ENCODE measurements around the gene CNOT2. TPM values are rescaled to one million over a fixed set of nuclear protein-coding genes. Genes with fewer than 3 reads are reported as not detected.

The CNOT2 gene
- total and polyA plus RNA-seq, 2 experiments from 2014 or later: 67.3 to 158 TPM

DNA sequence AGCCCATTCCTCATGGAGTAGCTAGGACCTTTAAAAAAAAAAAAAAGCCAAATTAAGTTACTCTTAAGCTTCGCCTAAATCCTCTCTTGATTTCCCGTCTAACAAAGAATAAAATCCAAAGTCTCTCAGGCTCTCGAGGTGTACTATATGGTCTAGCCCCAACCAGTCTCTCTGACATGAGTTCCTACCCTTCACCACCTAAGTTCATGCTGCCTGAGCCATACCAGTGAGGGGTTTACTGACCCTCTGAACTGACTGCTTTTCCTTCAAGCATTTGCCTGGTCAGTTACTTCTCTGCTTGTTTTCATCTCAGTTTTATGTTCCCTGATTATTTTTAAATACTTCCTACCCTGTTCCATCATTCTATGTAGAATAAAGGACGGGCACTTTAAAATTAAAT lies 64.6 kb downstream of the CNOT2 start:
- H3K4me3 ChIP-seq: no peak overlapping the region
- TF ChIP-seq EZH2phosphoT487 (IDR thresholded peaks at IDR 0.05; ENCODE audit: low read depth, severe bottlenecking, unreplicated experiment) (no peak), EZH2 (IDR thresholded peaks at IDR 0.05; ENCODE audit: borderline replicate concordance) (no peak)
- TF ChIP-seq, protein P1, sequence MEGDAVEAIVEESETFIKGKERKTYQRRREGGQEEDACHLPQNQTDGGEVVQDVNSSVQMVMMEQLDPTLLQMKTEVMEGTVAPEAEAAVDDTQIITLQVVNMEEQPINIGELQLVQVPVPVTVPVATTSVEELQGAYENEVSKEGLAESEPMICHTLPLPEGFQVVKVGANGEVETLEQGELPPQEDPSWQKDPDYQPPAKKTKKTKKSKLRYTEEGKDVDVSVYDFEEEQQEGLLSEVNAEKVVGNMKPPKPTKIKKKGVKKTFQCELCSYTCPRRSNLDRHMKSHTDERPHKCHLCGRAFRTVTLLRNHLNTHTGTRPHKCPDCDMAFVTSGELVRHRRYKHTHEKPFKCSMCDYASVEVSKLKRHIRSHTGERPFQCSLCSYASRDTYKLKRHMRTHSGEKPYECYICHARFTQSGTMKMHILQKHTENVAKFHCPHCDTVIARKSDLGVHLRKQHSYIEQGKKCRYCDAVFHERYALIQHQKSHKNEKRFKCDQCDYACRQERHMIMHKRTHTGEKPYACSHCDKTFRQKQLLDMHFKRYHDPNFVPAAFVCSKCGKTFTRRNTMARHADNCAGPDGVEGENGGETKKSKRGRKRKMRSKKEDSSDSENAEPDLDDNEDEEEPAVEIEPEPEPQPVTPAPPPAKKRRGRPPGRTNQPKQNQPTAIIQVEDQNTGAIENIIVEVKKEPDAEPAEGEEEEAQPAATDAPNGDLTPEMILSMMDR (IDR thresholded peaks at IDR 0.05; ENCODE audit: poor library complexity): no peak
- peaks cover 10% of the 10 kb centered on the region for H4K20me1 ChIP-seq (ENCODE audit: insufficient read depth, poor library complexity, severe bottlenecking)
- no peaks in the 10 kb centered on the region for H3K36me3 ChIP-seq (replicated peaks; ENCODE audit: insufficient read depth, low read depth)
- H3K9me3 ChIP-seq (ENCODE audit: low read depth): no peaks in the 10 kb centered on the region
- no peak overlapping the region for H2AFZ ChIP-seq
- no peaks in the 10 kb centered on the region for H3K27me3 ChIP-seq
- WGBS (ENCODE audit: low lambda C conversion rate, missing lambda C conversion rate): 81% methylated on average over 4 of the region's 4 CpGs
- no peak overlapping the region for H3K4me2 ChIP-seq
- H3K27ac ChIP-seq: no peak overlapping the region
- no peak for DNase-seq (ENCODE audit: low spot score)
- H3K9me2 ChIP-seq (replicated peaks; ENCODE audit: insufficient read depth): no peaks in the 10 kb centered on the region
- no peaks in the 10 kb centered on the region for H3K4me1 ChIP-seq (ENCODE audit: insufficient read depth)
- H3K79me2 ChIP-seq: peaks cover 73% of the 10 kb centered on the region

DNA sequence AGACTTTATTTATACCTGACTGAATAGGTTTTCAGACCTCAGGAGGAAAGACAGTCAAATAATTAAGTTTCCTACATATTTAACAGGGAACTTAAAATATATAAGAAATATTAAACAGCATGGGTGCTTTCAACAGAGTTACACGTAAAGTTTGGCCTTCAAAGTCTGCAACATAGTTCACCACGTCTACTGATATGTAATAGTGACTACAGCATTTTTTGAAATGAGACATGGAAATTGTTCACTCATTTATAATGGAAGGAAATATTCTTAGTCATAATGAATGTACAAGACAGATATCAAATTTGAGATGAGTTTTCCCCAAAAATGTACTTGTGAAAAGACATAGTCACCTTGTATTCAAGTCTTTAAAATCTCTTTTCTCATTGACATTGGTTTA lies 66.1 kb downstream of the CNOT2 start:
- H3K4me3 ChIP-seq: no peak overlapping the region
- peaks cover 7% of the 10 kb centered on the region for H4K20me1 ChIP-seq (ENCODE audit: insufficient read depth, poor library complexity, severe bottlenecking)
- no peak for DNase-seq (ENCODE audit: low spot score)
- H3K9me3 ChIP-seq (ENCODE audit: low read depth): no peaks in the 10 kb centered on the region
- H3K79me2 ChIP-seq: peaks cover 79% of the 10 kb centered on the region
- no peak overlapping the region for H3K27ac ChIP-seq
- H3K4me2 ChIP-seq: no peak overlapping the region
- TF ChIP-seq, protein P1 (IDR thresholded peaks at IDR 0.05; ENCODE audit: poor library complexity): no peak
- TF ChIP-seq EZH2 (IDR thresholded peaks at IDR 0.05; ENCODE audit: borderline replicate concordance): no peak
- no peak for TF ChIP-seq EZH2phosphoT487 (IDR thresholded peaks at IDR 0.05; ENCODE audit: low read depth, severe bottlenecking, unreplicated experiment)
- H2AFZ ChIP-seq: no peak overlapping the region
- H3K36me3 ChIP-seq (replicated peaks; ENCODE audit: insufficient read depth, low read depth): no peaks in the 10 kb centered on the region
- WGBS (ENCODE audit: low lambda C conversion rate, missing lambda C conversion rate): 97% methylated on average over 2 of the region's 2 CpGs
- no peaks in the 10 kb centered on the region for H3K27me3 ChIP-seq
- H3K4me1 ChIP-seq (ENCODE audit: insufficient read depth): no peaks in the 10 kb centered on the region
- no peaks in the 10 kb centered on the region for H3K9me2 ChIP-seq (replicated peaks; ENCODE audit: insufficient read depth)

DNA sequence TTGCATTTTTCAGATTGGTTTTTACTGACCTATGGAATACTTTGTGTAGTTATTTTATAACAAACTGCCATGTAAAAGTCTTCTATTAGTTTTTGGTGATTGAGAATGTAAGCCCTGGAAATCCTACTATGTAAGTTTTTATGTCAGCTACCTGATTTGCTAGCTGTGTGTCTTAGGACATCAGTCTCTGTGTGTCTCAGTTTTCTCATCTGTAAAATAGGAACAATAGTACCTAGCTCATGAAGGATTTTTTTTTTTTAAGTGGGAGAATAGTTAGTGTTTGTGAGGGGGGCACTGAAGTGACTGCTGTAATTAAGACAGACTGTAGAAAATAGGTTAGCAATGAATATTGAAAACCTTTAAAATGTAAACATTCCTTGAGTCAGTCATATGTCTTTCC lies 70.9 kb downstream of the CNOT2 start:
- DNase-seq (ENCODE audit: low spot score): no peak
- peaks cover 14% of the 10 kb centered on the region for H4K20me1 ChIP-seq (ENCODE audit: insufficient read depth, poor library complexity, severe bottlenecking)
- H3K4me2 ChIP-seq: no peak overlapping the region
- H3K27me3 ChIP-seq: no peaks in the 10 kb centered on the region
- H3K27ac ChIP-seq: no peak overlapping the region
- no peak overlapping the region for H2AFZ ChIP-seq
- no peak overlapping the region for H3K4me3 ChIP-seq
- H3K9me3 ChIP-seq (ENCODE audit: low read depth): no peaks in the 10 kb centered on the region
- H3K36me3 ChIP-seq (replicated peaks; ENCODE audit: insufficient read depth, low read depth): no peaks in the 10 kb centered on the region
- H3K9me2 ChIP-seq (replicated peaks; ENCODE audit: insufficient read depth): no peaks in the 10 kb centered on the region
- no peak for TF ChIP-seq EZH2phosphoT487 (IDR thresholded peaks at IDR 0.05; ENCODE audit: low read depth, severe bottlenecking, unreplicated experiment)
- no peaks in the 10 kb centered on the region for H3K4me1 ChIP-seq (ENCODE audit: insufficient read depth)
- peaks cover 69% of the 10 kb centered on the region for H3K79me2 ChIP-seq

DNA sequence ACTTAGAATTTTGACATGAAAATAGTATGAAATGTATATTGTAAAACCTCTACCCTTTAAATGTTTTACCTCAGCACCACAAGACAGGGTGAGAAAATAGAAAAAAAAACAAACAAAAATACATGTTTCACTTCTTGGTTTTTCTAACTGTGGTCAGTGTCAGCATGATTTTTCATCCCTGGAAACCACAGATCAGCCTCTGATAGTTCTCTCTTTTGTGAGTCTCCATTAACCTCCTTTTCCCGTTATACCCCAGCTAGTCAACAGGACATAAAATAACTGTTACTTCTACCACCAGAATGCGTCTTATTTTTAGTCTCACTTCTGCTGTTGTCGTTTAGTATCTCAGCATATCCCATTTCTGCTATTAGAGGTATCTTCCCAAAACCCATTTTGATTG lies 74.5 kb downstream of the CNOT2 start:
- TF ChIP-seq, protein P1 (IDR thresholded peaks at IDR 0.05; ENCODE audit: poor library complexity): no peak
- TF ChIP-seq EZH2 (IDR thresholded peaks at IDR 0.05; ENCODE audit: borderline replicate concordance) (no peak), EZH2phosphoT487 (IDR thresholded peaks at IDR 0.05; ENCODE audit: low read depth, severe bottlenecking, unreplicated experiment) (no peak)
- no peak overlapping the region for H3K27ac ChIP-seq
- H3K4me2 ChIP-seq: no peak overlapping the region
- peaks cover 7% of the 10 kb centered on the region for H4K20me1 ChIP-seq (ENCODE audit: insufficient read depth, poor library complexity, severe bottlenecking)
- no peak overlapping the region for H2AFZ ChIP-seq
- H3K9me3 ChIP-seq (ENCODE audit: low read depth): no peaks in the 10 kb centered on the region
- H3K36me3 ChIP-seq (replicated peaks; ENCODE audit: insufficient read depth, low read depth): no peaks in the 10 kb centered on the region
- H3K4me3 ChIP-seq: no peak overlapping the region
- no peaks in the 10 kb centered on the region for H3K27me3 ChIP-seq
- DNase-seq (ENCODE audit: low spot score): no peak
- peaks cover 67% of the 10 kb centered on the region for H3K79me2 ChIP-seq
- H3K9me2 ChIP-seq (replicated peaks; ENCODE audit: insufficient read depth): no peaks in the 10 kb centered on the region
- WGBS (ENCODE audit: low lambda C conversion rate, missing lambda C conversion rate): 96% methylated on average over 3 of the region's 3 CpGs
- H3K4me1 ChIP-seq (ENCODE audit: insufficient read depth): no peaks in the 10 kb centered on the region
